ENCODE measurements around the gene RPL3. TPM values are rescaled to one million over a fixed set of nuclear protein-coding genes. Genes with fewer than 3 reads are reported as not detected.

RPL3 gene
- total RNA-seq, 2 experiments from 2014 or later, result 3,952 to 3,974 TPM

DNA sequence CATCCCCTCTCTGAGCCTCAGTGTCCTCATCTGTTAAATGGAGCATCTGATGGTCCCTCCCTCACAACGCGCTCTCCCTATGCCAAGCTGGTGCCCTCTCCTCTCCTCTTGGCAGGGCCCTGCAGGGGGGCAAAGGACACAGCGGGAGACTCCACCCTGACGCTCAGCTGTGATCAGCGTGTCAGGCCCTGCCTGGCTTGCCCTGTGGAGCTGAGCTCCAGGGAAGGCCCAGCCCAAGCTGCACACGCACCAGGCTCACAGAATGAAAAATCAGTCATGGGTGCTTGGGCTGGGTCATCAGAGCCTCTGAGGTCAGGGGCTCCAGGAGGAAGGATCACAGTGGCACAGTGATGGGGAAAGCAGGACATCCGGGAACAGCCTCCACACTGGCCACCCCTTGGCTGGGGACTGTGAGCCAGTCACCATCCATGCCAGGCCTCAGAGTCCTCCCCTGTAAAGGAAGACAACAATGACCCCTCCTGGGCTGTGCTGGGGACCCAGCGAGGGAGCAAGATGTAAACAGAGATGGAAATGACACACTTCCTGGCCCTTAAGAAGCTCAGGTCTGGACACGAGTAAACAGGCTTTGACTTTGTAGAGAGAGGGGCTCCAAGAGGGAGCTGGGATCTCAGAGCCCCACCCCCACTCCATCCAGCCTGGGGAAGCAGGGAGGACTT lies 36.6 kb downstream of the RPL3 start:
- peaks cover 9 to 14% of the 10 kb centered on the region in 2 experiments for H3K9me3 ChIP-seq (ENCODE audit: control insufficient read depth in 1 of 2, insufficient read depth in 1 of 2, low read length in 2 of 2)
- peaks cover 8% of the 10 kb centered on the region for H3K4me1 Mint-ChIP-seq (ENCODE audit: low read depth)
- DNase-seq, result peak in 3 of 14 experiments; percentile 10 to 48 (median 26)
- intact Hi-C loops (cut with DNase I, micrococcal nuclease), result loop anchor here in 1 of 2 experiments (10.0 kb wide), 1 partner anchor 678 kb away; no protein-coding TSS in a partner anchor
- H3K27me3 Mint-ChIP-seq, result peaks cover 5% of the 10 kb centered on the region
- H3K9me3 Mint-ChIP-seq, result no peaks in the 10 kb centered on the region
- H3K27ac Mint-ChIP-seq, result no peak overlapping the region
- no peak for ATAC-seq (ENCODE audit: poor library complexity)
- H3K4me1 ChIP-seq (ENCODE audit: insufficient read depth, low read length), result peaks cover 8% of the 10 kb centered on the region
- no peaks in the 10 kb centered on the region for H3K36me3 ChIP-seq (ENCODE audit: insufficient read depth, low read length)
- H3K4me3 Mint-ChIP-seq, result no peak overlapping the region
- no peaks in the 10 kb centered on the region for H3K27me3 ChIP-seq (ENCODE audit: control insufficient read depth in 1 of 2, insufficient read depth in 2 of 2, low read length in 2 of 2)
- no peaks in the 10 kb centered on the region for H3K36me3 Mint-ChIP-seq (ENCODE audit: low read depth)
- H3K27ac ChIP-seq (ENCODE audit: low read depth in 1 of 2, low read length in 2 of 2), result no peak overlapping the region
- ChIA-PET POLR2A (no interaction called here), CTCF (no interaction called here)
- TF ChIP-seq CTCF (IDR thresholded peaks at IDR 0.05), result no peak
- H3K4me3 ChIP-seq (ENCODE audit: low read length), result no peak overlapping the region

GRCh38 chr22:39281126-39281525 lies 38.3 kb downstream of the RPL3 start:
- CTCF ChIA-PET, result no interaction called here
- Histone ChIP-seq H3K4me3 (ENCODE audit: low read length) (no peak overlapping the region), H3K27ac (ENCODE audit: low read depth in 1 of 2, low read length in 2 of 2) (no peak overlapping the region), H3K27me3 (ENCODE audit: control insufficient read depth in 1 of 2, insufficient read depth in 2 of 2, low read length in 2 of 2) (peaks cover 0 to 2% of the 10 kb centered on the region in 2 experiments), H3K4me1 (ENCODE audit: insufficient read depth, low read length) (peaks cover 6% of the 10 kb centered on the region), H3K36me3 (ENCODE audit: insufficient read depth, low read length) (no peaks in the 10 kb centered on the region), H3K9me3 (ENCODE audit: control insufficient read depth in 1 of 2, insufficient read depth in 1 of 2, low read length in 2 of 2) (peaks cover 9 to 18% of the 10 kb centered on the region in 2 experiments)
- DNase-seq (no peak), ATAC-seq (ENCODE audit: poor library complexity) (no peak)
- Mint-ChIP-seq H3K9me3 (no peaks in the 10 kb centered on the region), H3K4me3 (no peak overlapping the region), H3K36me3 (ENCODE audit: low read depth) (no peaks in the 10 kb centered on the region), H3K27ac (no peak overlapping the region), H3K4me1 (ENCODE audit: low read depth) (no peaks in the 10 kb centered on the region), H3K27me3 (peaks cover 12% of the 10 kb centered on the region)
- no peak for TF ChIP-seq CTCF (IDR thresholded peaks at IDR 0.05)
- intact Hi-C loops (cut with DNase I, micrococcal nuclease), result loop anchor here in 1 of 2 experiments (10.0 kb wide), 1 partner anchor 676 kb away; no protein-coding TSS in a partner anchor
- POLR2A ChIA-PET, result no interaction called here

DNA sequence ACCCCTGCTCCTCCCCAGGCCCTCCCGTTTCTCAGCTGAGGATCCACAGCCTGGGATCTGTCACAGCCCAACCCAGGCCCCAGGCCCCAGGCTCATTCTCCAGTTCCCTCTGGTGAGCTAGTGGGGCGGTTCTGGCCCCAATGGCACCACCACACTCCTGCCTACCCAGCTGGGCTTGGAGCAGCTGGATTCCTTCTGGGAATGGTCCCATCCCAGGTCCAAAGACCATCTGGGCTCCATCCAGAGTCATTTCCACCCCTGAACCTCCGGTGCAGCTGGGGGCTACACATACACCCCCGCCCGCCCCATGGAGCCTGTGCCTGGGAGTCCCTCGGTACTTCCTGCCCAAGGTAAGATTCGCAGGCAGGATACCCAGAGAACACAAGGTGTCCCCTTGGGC lies 39.2 kb downstream of the RPL3 start:
- ChIA-PET CTCF (no interaction called here), POLR2A (no interaction called here)
- ATAC-seq (ENCODE audit: poor library complexity) (no peak), DNase-seq (no peak)
- Histone ChIP-seq H3K9me3 (ENCODE audit: control insufficient read depth in 1 of 2, insufficient read depth in 1 of 2, low read length in 2 of 2) (peaks cover 8 to 17% of the 10 kb centered on the region in 2 experiments), H3K4me3 (ENCODE audit: low read length) (no peak overlapping the region), H3K27ac (ENCODE audit: low read depth in 1 of 2, low read length in 2 of 2) (no peak overlapping the region), H3K27me3 (ENCODE audit: control insufficient read depth in 1 of 2, insufficient read depth in 2 of 2, low read length in 2 of 2) (peaks cover 0 to 2% of the 10 kb centered on the region in 2 experiments), H3K36me3 (ENCODE audit: insufficient read depth, low read length) (no peaks in the 10 kb centered on the region), H3K4me1 (ENCODE audit: insufficient read depth, low read length) (peaks cover 6% of the 10 kb centered on the region)
- no peak overlapping the region for H3K27ac Mint-ChIP-seq
- H3K27me3 Mint-ChIP-seq, result peaks cover 14% of the 10 kb centered on the region
- H3K4me1 Mint-ChIP-seq (ENCODE audit: low read depth), result no peaks in the 10 kb centered on the region
- intact Hi-C loops (cut with DNase I, micrococcal nuclease), result loop anchor here in 1 of 2 experiments (10.0 kb wide), 1 partner anchor 675 kb away; no protein-coding TSS in a partner anchor
- H3K36me3 Mint-ChIP-seq (ENCODE audit: low read depth), result no peaks in the 10 kb centered on the region
- H3K4me3 Mint-ChIP-seq, result no peak overlapping the region
- no peaks in the 10 kb centered on the region for H3K9me3 Mint-ChIP-seq
- no peak for TF ChIP-seq CTCF (IDR thresholded peaks at IDR 0.05)

All from CD4-positive, alpha-beta T cell (primary cell).